DOHH2 (cell line): Measurements from ENCODE around the gene SLC12A7.

Experiments used
- H3F3A ChIP-seq: fragments of 200-600 bp; sonication (generic), shearing (Covaris generic); 2 replicates; pipeline ENCODE4 v1.6.0; 2016; ENCODE audit warnings: antibody characterized with exemption, mild to moderate bottlenecking; ENCODE audit not compliant: control insufficient read depth, insufficient read depth
- H3K27ac ChIP-seq: fragments of 200-600 bp; sonication (generic); 2 replicates; pipeline ENCODE4 v1.5.1; 2014; ENCODE audit warnings: low read depth, mild to moderate bottlenecking, low read length, moderate library complexity
- H3K27me3 ChIP-seq: fragments of 200-600 bp; sonication (generic); 2 replicates; pipeline ENCODE4 v1.6.1; 2014; ENCODE audit warnings: mild to moderate bottlenecking, low read length, mixed read lengths; ENCODE audit not compliant: control insufficient read depth
- H3K36me3 ChIP-seq: fragments of 200-600 bp; sonication (generic); 2 replicates; pipeline ENCODE4 v1.6.1; 2014; ENCODE audit warnings: mild to moderate bottlenecking, low read length, moderate library complexity, mixed read lengths; ENCODE audit not compliant: control insufficient read depth
- H3K4me1 ChIP-seq: fragments of 200-600 bp; sonication (generic); 2 replicates; pipeline ENCODE4 v1.6.1; 2014; ENCODE audit warnings: mild to moderate bottlenecking, low read length, mixed read lengths; ENCODE audit not compliant: control insufficient read depth
- H3K4me2 ChIP-seq: fragments of 200-600 bp; sonication (generic); 2 replicates; pipeline ENCODE4 v1.6.0; 2014; ENCODE audit warnings: mild to moderate bottlenecking, low read length, moderate library complexity
- H3K4me3 ChIP-seq: fragments of 200-600 bp; sonication (generic); 2 replicates; pipeline ENCODE4 v1.5.1; 2014; ENCODE audit warnings: mild to moderate bottlenecking, low read length, mixed read lengths
- H3K79me2 ChIP-seq: fragments of 200-600 bp; sonication (generic); 2 replicates; pipeline ENCODE4 v1.6.1; 2014; ENCODE audit warnings: mild to moderate bottlenecking, low read length, mixed read lengths; ENCODE audit not compliant: control insufficient read depth
- H3K9me2 ChIP-seq: fragments of 200-600 bp; sonication (generic); replicated peaks from 2 replicates; pipeline ENCODE4 v1.6.1; 2014; ENCODE audit warnings: mild to moderate bottlenecking, low read length, mixed read lengths; ENCODE audit not compliant: control insufficient read depth
- H3K9me3 ChIP-seq: fragments of 200-600 bp; sonication (generic); 2 replicates; pipeline ENCODE4 v1.6.1; 2014; ENCODE audit warnings: antibody characterized with exemption, low read length, mixed read lengths; ENCODE audit not compliant: control insufficient read depth, insufficient read depth
- H4K20me1 ChIP-seq: fragments of 200-600 bp; sonication (generic); 2 replicates; pipeline ENCODE4 v1.6.0; 2014; ENCODE audit warnings: low read depth, mild to moderate bottlenecking, antibody characterized with exemption, low read length, moderate library complexity; ENCODE audit not compliant: control insufficient read depth, insufficient read depth
- CTCF ChIP-seq: fragments of 200-600 bp; sonication (generic); IDR thresholded peaks from one replicate; pipeline ENCODE4 v1.5.1; 2014; ENCODE audit warnings: antibody characterized with exemption, mild to moderate bottlenecking, low read depth, low read length; ENCODE audit not compliant: poor library complexity, severe bottlenecking
- EZH2phosphoT487 ChIP-seq: fragments of 200-600 bp; sonication (generic); IDR thresholded peaks from 2 replicates; pipeline ENCODE4 v1.6.1; 2017; ENCODE audit warnings: borderline replicate concordance, mild to moderate bottlenecking, antibody characterized with exemption, low read length, moderate library complexity, mixed read lengths

The SLC12A7 gene

GRCh38 chr5:1029945-1030625 is 81.8 kb downstream of the SLC12A7 start:
- Histone ChIP-seq H3K9me3 (peaks cover 2% of the 10 kb centered on the region; the same call in 1 of the 2 replicates), H3K9me2 (no peaks in the 10 kb centered on the region), H3K4me1 (no peaks in the 10 kb centered on the region), H3K27me3 (no peaks in the 10 kb centered on the region), H3K27ac (no peak overlapping the region), H3K4me3 (no peak overlapping the region), H3K4me2 (no peak overlapping the region), H3K36me3 (no peaks in the 10 kb centered on the region), H4K20me1 (no peaks in the 10 kb centered on the region), H3K79me2 (no peaks in the 10 kb centered on the region), H3F3A (no peaks in the 10 kb centered on the region)
- TF ChIP-seq CTCF (no peak), EZH2phosphoT487 (no peak)

GRCh38 chr5:1029282-1029944 is 82.5 kb downstream of the SLC12A7 start:
- TF ChIP-seq EZH2phosphoT487 (no peak), CTCF (no peak)
- Histone ChIP-seq H3K27me3 (no peaks in the 10 kb centered on the region), H3K36me3 (no peaks in the 10 kb centered on the region), H3K4me3 (no peak overlapping the region), H4K20me1 (no peaks in the 10 kb centered on the region), H3K9me3 (no peaks in the 10 kb centered on the region), H3K9me2 (no peaks in the 10 kb centered on the region), H3F3A (no peaks in the 10 kb centered on the region), H3K79me2 (no peaks in the 10 kb centered on the region), H3K4me2 (no peak overlapping the region), H3K27ac (no peak overlapping the region), H3K4me1 (no peaks in the 10 kb centered on the region)

GRCh38 chr5:1028481-1029281 is 83.2 kb downstream of the SLC12A7 start:
- Histone ChIP-seq H3K9me3 (no peaks in the 10 kb centered on the region), H3K27ac (no peak overlapping the region), H3F3A (no peaks in the 10 kb centered on the region), H3K9me2 (no peaks in the 10 kb centered on the region), H3K4me2 (no peak overlapping the region), H3K27me3 (no peaks in the 10 kb centered on the region), H3K4me1 (no peaks in the 10 kb centered on the region), H3K36me3 (no peaks in the 10 kb centered on the region), H4K20me1 (no peaks in the 10 kb centered on the region), H3K4me3 (no peak overlapping the region), H3K79me2 (no peaks in the 10 kb centered on the region)
- no peak for TF ChIP-seq EZH2phosphoT487
- TF ChIP-seq CTCF = no peak
